ENCODE results near the gene EEF1AKMT3. TPM values are rescaled to one million over a fixed set of nuclear protein-coding genes. Genes with fewer than 3 reads are reported as not detected.
A peak's percentile ranks its signal among the peaks of the same experiment; 100 is the strongest.

EEF1AKMT3 gene
- total and polyA plus RNA-seq, 4 donors = 3.6 to 11.5 (median 5.9) TPM

DNA sequence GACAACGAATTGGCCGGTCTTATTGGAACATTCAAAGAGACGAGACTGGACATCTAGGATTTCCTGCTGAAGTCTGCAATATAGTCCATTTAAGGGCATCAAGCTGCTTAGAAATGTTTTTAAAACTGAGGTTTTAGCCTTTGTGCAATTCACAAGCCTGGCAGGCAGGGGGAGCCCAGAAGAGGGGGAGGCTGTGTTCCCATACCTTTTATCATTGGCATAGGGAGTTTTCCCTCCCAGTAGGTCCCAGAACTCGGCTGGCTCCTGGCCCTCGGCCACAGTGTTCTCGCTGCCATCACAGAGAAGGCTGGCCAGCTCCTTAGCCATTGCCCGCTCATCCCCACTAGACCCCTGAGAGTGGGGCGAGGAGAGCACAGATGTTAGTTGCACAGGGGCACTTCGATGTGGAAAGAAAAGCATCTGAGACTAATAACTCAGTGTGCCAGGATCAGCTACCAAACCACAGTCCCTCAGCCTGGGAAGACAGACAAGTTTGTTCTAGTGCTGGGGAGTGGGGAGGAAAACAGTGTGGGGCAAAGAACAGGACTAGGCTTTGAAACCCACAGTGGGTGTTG is 31.0 kb downstream of the EEF1AKMT3 start:
- no peak overlapping the region for H3K27ac ChIP-seq (ENCODE audit: low read depth in 1 of 2, low read length in 1 of 2)

GRCh38 chr12:57806677-57807076 is 34.3 kb downstream of the EEF1AKMT3 start:
- H3K9me3 ChIP-seq (ENCODE audit: control insufficient read depth in 4 of 4, insufficient read depth in 3 of 4, low read length in 3 of 4) = no peaks in the 10 kb centered on the region
- no peak overlapping the region for H3K4me3 ChIP-seq
- no peak overlapping the region for H3K9ac ChIP-seq (ENCODE audit: insufficient read depth in 1 of 2, low read length in 2 of 2)
- WGBS, 2 donors = 94 to 98% methylated on average over 3 of the region's 3 CpGs
- H3K36me3 ChIP-seq (ENCODE audit: control insufficient read depth in 4 of 4, insufficient read depth in 4 of 4, low read length in 4 of 4) = peaks cover 24 to 47% (median 35%) of the 10 kb centered on the region in 4 donors
- H3K4me1 ChIP-seq (ENCODE audit: control insufficient read depth in 5 of 5, insufficient read depth in 5 of 5, low read length in 5 of 5) = no peaks in the 10 kb centered on the region
- TF ChIP-seq, protein P1, sequence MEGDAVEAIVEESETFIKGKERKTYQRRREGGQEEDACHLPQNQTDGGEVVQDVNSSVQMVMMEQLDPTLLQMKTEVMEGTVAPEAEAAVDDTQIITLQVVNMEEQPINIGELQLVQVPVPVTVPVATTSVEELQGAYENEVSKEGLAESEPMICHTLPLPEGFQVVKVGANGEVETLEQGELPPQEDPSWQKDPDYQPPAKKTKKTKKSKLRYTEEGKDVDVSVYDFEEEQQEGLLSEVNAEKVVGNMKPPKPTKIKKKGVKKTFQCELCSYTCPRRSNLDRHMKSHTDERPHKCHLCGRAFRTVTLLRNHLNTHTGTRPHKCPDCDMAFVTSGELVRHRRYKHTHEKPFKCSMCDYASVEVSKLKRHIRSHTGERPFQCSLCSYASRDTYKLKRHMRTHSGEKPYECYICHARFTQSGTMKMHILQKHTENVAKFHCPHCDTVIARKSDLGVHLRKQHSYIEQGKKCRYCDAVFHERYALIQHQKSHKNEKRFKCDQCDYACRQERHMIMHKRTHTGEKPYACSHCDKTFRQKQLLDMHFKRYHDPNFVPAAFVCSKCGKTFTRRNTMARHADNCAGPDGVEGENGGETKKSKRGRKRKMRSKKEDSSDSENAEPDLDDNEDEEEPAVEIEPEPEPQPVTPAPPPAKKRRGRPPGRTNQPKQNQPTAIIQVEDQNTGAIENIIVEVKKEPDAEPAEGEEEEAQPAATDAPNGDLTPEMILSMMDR (IDR thresholded peaks at IDR 0.05; ENCODE audit: control extremely low read depth, extremely low read depth) = no peak
- H3K27me3 ChIP-seq (ENCODE audit: control insufficient read depth in 3 of 3, insufficient read depth in 3 of 3, low read length in 2 of 3) = no peaks in the 10 kb centered on the region
- no peak overlapping the region for H3K27ac ChIP-seq (ENCODE audit: low read depth in 1 of 2, low read length in 1 of 2)
- ATAC-seq (ENCODE audit: insufficient read depth, low FRiP score) (no peak), DNase-seq (no peak)

More for the DNA sequence above, 31.0 kb downstream of the EEF1AKMT3 start:
- no peaks in the 10 kb centered on the region for H3K4me1 ChIP-seq (ENCODE audit: control insufficient read depth in 5 of 5, insufficient read depth in 5 of 5, low read length in 5 of 5)
- DNase-seq (peak in 1 of 3 donors; percentile 45), ATAC-seq (ENCODE audit: insufficient read depth, low FRiP score) (peak; percentile 55)
- WGBS, 2 donors = 56 to 71% methylated on average over 9 of the region's 9 CpGs
- no peaks in the 10 kb centered on the region for H3K9me3 ChIP-seq (ENCODE audit: control insufficient read depth in 4 of 4, insufficient read depth in 3 of 4, low read length in 3 of 4)
- TF ChIP-seq, protein P1 (IDR thresholded peaks at IDR 0.05; ENCODE audit: control extremely low read depth, extremely low read depth) = peak; percentile 59
- no peaks in the 10 kb centered on the region for H3K27me3 ChIP-seq (ENCODE audit: control insufficient read depth in 3 of 3, insufficient read depth in 3 of 3, low read length in 2 of 3)
- no peak overlapping the region for H3K4me3 ChIP-seq
- peaks cover 22 to 51% (median 38%) of the 10 kb centered on the region in 4 donors for H3K36me3 ChIP-seq (ENCODE audit: control insufficient read depth in 4 of 4, insufficient read depth in 4 of 4, low read length in 4 of 4)
- no peak overlapping the region for H3K9ac ChIP-seq (ENCODE audit: insufficient read depth in 1 of 2, low read length in 2 of 2)

DNA sequence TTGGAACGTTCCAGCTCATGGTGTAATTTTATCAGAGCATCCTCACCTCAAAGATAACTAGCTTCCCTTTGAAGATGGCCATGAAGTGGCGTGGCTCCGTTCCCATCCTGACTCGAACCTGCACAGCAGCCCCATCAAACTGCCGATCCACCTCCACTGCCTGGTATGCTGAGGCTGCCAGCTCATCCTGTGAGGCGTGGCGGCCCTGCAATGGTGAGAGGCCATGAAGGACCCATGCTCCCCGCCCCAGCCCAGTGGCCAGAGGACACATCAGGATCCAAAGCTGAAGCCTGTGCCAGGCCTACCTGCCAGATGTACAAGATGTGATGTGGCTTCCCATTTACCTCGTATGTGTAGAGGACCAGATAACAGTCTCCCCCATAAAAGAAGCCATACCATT is 34.9 kb downstream of the EEF1AKMT3 start:
- H3K4me3 ChIP-seq = no peak overlapping the region
- DNase-seq = no peak
- H3K36me3 ChIP-seq (ENCODE audit: control insufficient read depth in 4 of 4, insufficient read depth in 4 of 4, low read length in 4 of 4) = peaks cover 21 to 42% (median 30%) of the 10 kb centered on the region in 4 donors
- no peaks in the 10 kb centered on the region for H3K27me3 ChIP-seq (ENCODE audit: control insufficient read depth in 3 of 3, insufficient read depth in 3 of 3, low read length in 2 of 3)
- WGBS, 2 donors = 93 to 94% methylated on average over 9 of the region's 9 CpGs
- H3K9me3 ChIP-seq (ENCODE audit: control insufficient read depth in 4 of 4, insufficient read depth in 3 of 4, low read length in 3 of 4) = no peaks in the 10 kb centered on the region
- no peak overlapping the region for H3K27ac ChIP-seq (ENCODE audit: low read depth in 1 of 2, low read length in 1 of 2)
- TF ChIP-seq, protein P1 (IDR thresholded peaks at IDR 0.05; ENCODE audit: control extremely low read depth, extremely low read depth) = no peak
- H3K9ac ChIP-seq (ENCODE audit: insufficient read depth in 1 of 2, low read length in 2 of 2) = no peak overlapping the region
- no peaks in the 10 kb centered on the region for H3K4me1 ChIP-seq (ENCODE audit: control insufficient read depth in 5 of 5, insufficient read depth in 5 of 5, low read length in 5 of 5)
- no peak for ATAC-seq (ENCODE audit: insufficient read depth, low FRiP score)

GRCh38 chr12:57808351-57808750 is 35.9 kb downstream of the EEF1AKMT3 start:
- no peaks in the 10 kb centered on the region for H3K27me3 ChIP-seq (ENCODE audit: control insufficient read depth in 3 of 3, insufficient read depth in 3 of 3, low read length in 2 of 3)
- TF ChIP-seq, protein P1 (IDR thresholded peaks at IDR 0.05; ENCODE audit: control extremely low read depth, extremely low read depth) = no peak
- H3K9ac ChIP-seq (ENCODE audit: insufficient read depth in 1 of 2, low read length in 2 of 2) = no peak overlapping the region
- no peak for ATAC-seq (ENCODE audit: insufficient read depth, low FRiP score)
- H3K36me3 ChIP-seq (ENCODE audit: control insufficient read depth in 4 of 4, insufficient read depth in 4 of 4, low read length in 4 of 4) = peaks cover 13 to 41% (median 22%) of the 10 kb centered on the region in 4 donors
- H3K4me1 ChIP-seq (ENCODE audit: control insufficient read depth in 5 of 5, insufficient read depth in 5 of 5, low read length in 5 of 5) = no peaks in the 10 kb centered on the region
- no peak overlapping the region for H3K27ac ChIP-seq (ENCODE audit: low read depth in 1 of 2, low read length in 1 of 2)
- WGBS, 2 donors = 90 to 92% methylated on average over 5 of the region's 5 CpGs
- H3K9me3 ChIP-seq (ENCODE audit: control insufficient read depth in 4 of 4, insufficient read depth in 3 of 4, low read length in 3 of 4) = no peaks in the 10 kb centered on the region
- H3K4me3 ChIP-seq = no peak overlapping the region
- DNase-seq = no peak

All from lung (tissue), 12 donors.